CD4-positive, CD25-positive, alpha-beta regulatory T cell (primary cell): ENCODE data around the gene HDGFL1. TPM values are rescaled to one million over a fixed set of nuclear protein-coding genes. Genes with fewer than 3 reads are reported as not detected.

Experiments used
- ATAC-seq, 2 donors: fragments of 150-1000 bp; cut with Tn5 transposase; one replicate each; pipeline ENCODE4 v1.10.0; 2021; ENCODE audit warnings: low read depth in 2 of 2, moderate number of reproducible peaks in 2 of 2, moderate library complexity in 1 of 2
- DNase-seq, 3 donors: peaks; one replicate each; pipeline versions ENCODE4 v3.0.0 to v3.0.0-alpha.2; 2012 to 2022; ENCODE audit warnings: mixed read lengths in 1 of 3
- H3K27ac ChIP-seq: one replicate; pipeline ENCODE4 v1.7.0; 2013; ENCODE audit warnings: mild to moderate bottlenecking, low read length; ENCODE audit not compliant: insufficient read depth, poor library complexity, severe bottlenecking
- H3K27me3 ChIP-seq: one replicate; pipeline ENCODE4 v1.7.0; 2013; ENCODE audit warnings: low read length; ENCODE audit not compliant: control insufficient read depth, insufficient read depth
- H3K36me3 ChIP-seq: one replicate; pipeline ENCODE4 v1.7.0; 2013; ENCODE audit warnings: mild to moderate bottlenecking, low read length, moderate library complexity; ENCODE audit not compliant: control insufficient read depth, insufficient read depth
- H3K4me1 ChIP-seq: 2 replicates; pipeline ENCODE4 v1.7.0; 2013; ENCODE audit warnings: mild to moderate bottlenecking, low read length; ENCODE audit not compliant: insufficient read depth, control insufficient read depth, poor library complexity, severe bottlenecking
- H3K4me3 ChIP-seq: one replicate; pipeline ENCODE4 v1.7.0; 2013; ENCODE audit warnings: low read depth, mild to moderate bottlenecking, low read length, moderate library complexity
- H3K9me3 ChIP-seq, 2 experiments: 1 replicate in 1 of 2; 2 replicates in 1 of 2; pipeline ENCODE4 v1.7.0; 2013; ENCODE audit warnings: low read length in 2 of 2, mild to moderate bottlenecking in 1 of 2, moderate library complexity in 1 of 2; ENCODE audit not compliant: control insufficient read depth in 2 of 2
- H3K27ac Mint-ChIP-seq, 3 donors: one replicate each; pipeline ENCODE4 v1.8.0; 2020 to 2022; ENCODE audit warnings: mild to moderate bottlenecking in 3 of 3, mixed read lengths in 3 of 3, moderate library complexity in 2 of 3
- H3K27me3 Mint-ChIP-seq: one replicate; pipeline ENCODE4 v1.8.0; 2022; ENCODE audit warnings: mild to moderate bottlenecking, mixed read lengths
- H3K36me3 Mint-ChIP-seq: one replicate; pipeline ENCODE4 v1.8.0; 2020; ENCODE audit warnings: mixed read lengths
- H3K4me1 Mint-ChIP-seq, 4 donors: one replicate each; pipeline ENCODE4 v1.8.0; 2020 to 2022; ENCODE audit warnings: mixed read lengths in 4 of 4, mild to moderate bottlenecking in 1 of 4
- H3K4me3 Mint-ChIP-seq, 4 donors: one replicate each; pipeline ENCODE4 v1.8.0; 2020 to 2022; ENCODE audit warnings: mild to moderate bottlenecking in 4 of 4, mixed read lengths in 4 of 4, moderate library complexity in 3 of 4
- H3K9me3 Mint-ChIP-seq, 7 donors: one replicate each; pipeline ENCODE4 v1.8.0; 2020 to 2022; ENCODE audit warnings: mixed read lengths in 7 of 7, mild to moderate bottlenecking in 3 of 7, moderate library complexity in 2 of 7
- polyA plus RNA-seq, 4 donors: library from polyadenylated mRNA; unstranded; fragments of 300-500 nt; fragmentation: Illumina TruSeq; gene quantifications; one replicate each; pipeline ENCODE4 v1.2.3, GENCODE V29; 2021
- total RNA-seq: library from RNA; stranded (reverse); gene quantifications from one replicate; pipeline ENCODE4 v1.2.3, GENCODE V29; 2022

The HDGFL1 gene
- total and polyA plus RNA-seq, 5 donors from 2014 or later: not detected

- H3K27me3 ChIP-seq: no peaks in the 10 kb centered on the region
- no peak overlapping the region for H3K4me3 ChIP-seq
- no peaks in the 10 kb centered on the region for H3K36me3 ChIP-seq
- Mint-ChIP-seq H3K36me3 (no peaks in the 10 kb centered on the region), H3K27me3 (no peaks in the 10 kb centered on the region), H3K9me3 (peaks cover 0 to 5% (median 2%) of the 10 kb centered on the region in 7 donors), H3K4me3 (no peak overlapping the region), H3K27ac (no peak overlapping the region), H3K4me1 (no peaks in the 10 kb centered on the region)
- H3K27ac ChIP-seq: no peak overlapping the region
- H3K9me3 ChIP-seq: no peaks in the 10 kb centered on the region
- DNase-seq (no peak), ATAC-seq (no peak)
- no peaks in the 10 kb centered on the region for H3K4me1 ChIP-seq
Observed at GRCh38 chr6:22579439-22579838, 10.1 kb downstream of the HDGFL1 start.

GRCh38 chr6:22580337-22580736 lies 11.0 kb downstream of the HDGFL1 start:
- no peaks in the 10 kb centered on the region for H3K4me1 Mint-ChIP-seq
- H3K9me3 ChIP-seq: no peaks in the 10 kb centered on the region
- ATAC-seq (no peak), DNase-seq (no peak)
- H3K4me3 Mint-ChIP-seq: no peak overlapping the region
- no peaks in the 10 kb centered on the region for H3K27me3 ChIP-seq
- H3K27ac Mint-ChIP-seq: no peak overlapping the region
- H3K36me3 Mint-ChIP-seq: no peaks in the 10 kb centered on the region
- H3K36me3 ChIP-seq: no peaks in the 10 kb centered on the region
- no peak overlapping the region for H3K27ac ChIP-seq
- H3K27me3 Mint-ChIP-seq: no peaks in the 10 kb centered on the region
- H3K4me1 ChIP-seq: no peaks in the 10 kb centered on the region
- H3K4me3 ChIP-seq: no peak overlapping the region
- H3K9me3 Mint-ChIP-seq: peaks cover 0 to 5% (median 2%) of the 10 kb centered on the region in 7 donors

GRCh38 chr6:22582417-22583205 lies 13.2 kb downstream of the HDGFL1 start:
- Mint-ChIP-seq H3K9me3 (peaks cover 0 to 5% (median 0%) of the 10 kb centered on the region in 7 donors), H3K27me3 (no peaks in the 10 kb centered on the region), H3K27ac (no peak overlapping the region), H3K4me1 (no peaks in the 10 kb centered on the region), H3K4me3 (no peak overlapping the region), H3K36me3 (no peaks in the 10 kb centered on the region)
- no peak overlapping the region for H3K4me3 ChIP-seq
- DNase-seq (no peak), ATAC-seq (no peak)
- no peaks in the 10 kb centered on the region for H3K36me3 ChIP-seq
- no peak overlapping the region for H3K27ac ChIP-seq
- H3K4me1 ChIP-seq: no peaks in the 10 kb centered on the region
- no peaks in the 10 kb centered on the region for H3K27me3 ChIP-seq
- H3K9me3 ChIP-seq: no peaks in the 10 kb centered on the region

- Mint-ChIP-seq H3K27ac (no peak overlapping the region), H3K4me1 (no peaks in the 10 kb centered on the region), H3K4me3 (no peak overlapping the region)
Observed at GRCh38 chr6:22583230-22583629, 13.9 kb downstream of the HDGFL1 start.

GRCh38 chr6:22583927-22584326 lies 14.6 kb downstream of the HDGFL1 start:
- H3K4me3 ChIP-seq: no peak overlapping the region

More at GRCh38 chr6:22583230-22583629, 13.9 kb downstream of the HDGFL1 start:
- Histone ChIP-seq H3K27ac (no peak overlapping the region), H3K4me3 (no peak overlapping the region), H3K9me3 (no peaks in the 10 kb centered on the region), H3K4me1 (no peaks in the 10 kb centered on the region), H3K27me3 (no peaks in the 10 kb centered on the region), H3K36me3 (no peaks in the 10 kb centered on the region)
- Mint-ChIP-seq H3K9me3 (peaks cover 0 to 5% (median 0%) of the 10 kb centered on the region in 7 donors), H3K27me3 (no peaks in the 10 kb centered on the region), H3K36me3 (no peaks in the 10 kb centered on the region)
- ATAC-seq (no peak), DNase-seq (no peak)

GRCh38 chr6:22589118-22589517 lies 19.8 kb downstream of the HDGFL1 start:
- H3K9me3 Mint-ChIP-seq: peaks cover 0 to 5% (median 0%) of the 10 kb centered on the region in 7 donors
- no peaks in the 10 kb centered on the region for H3K36me3 Mint-ChIP-seq
- no peak overlapping the region for H3K27ac Mint-ChIP-seq
- ATAC-seq (no peak), DNase-seq (no peak)
- Histone ChIP-seq H3K9me3 (no peaks in the 10 kb centered on the region), H3K27ac (no peak overlapping the region), H3K36me3 (no peaks in the 10 kb centered on the region), H3K27me3 (no peaks in the 10 kb centered on the region), H3K4me1 (no peaks in the 10 kb centered on the region), H3K4me3 (no peak overlapping the region)
- no peaks in the 10 kb centered on the region for H3K27me3 Mint-ChIP-seq
- H3K4me1 Mint-ChIP-seq: no peaks in the 10 kb centered on the region
- H3K4me3 Mint-ChIP-seq: no peak overlapping the region

More at GRCh38 chr6:22583927-22584326, 14.6 kb downstream of the HDGFL1 start:
- H3K4me1 Mint-ChIP-seq: no peaks in the 10 kb centered on the region
- peaks cover 0 to 5% (median 0%) of the 10 kb centered on the region in 7 donors for H3K9me3 Mint-ChIP-seq
- ATAC-seq: no peak
- no peaks in the 10 kb centered on the region for H3K36me3 ChIP-seq
- no peaks in the 10 kb centered on the region for H3K27me3 ChIP-seq
- H3K4me3 Mint-ChIP-seq: no peak overlapping the region
- no peak overlapping the region for H3K27ac ChIP-seq
- H3K27me3 Mint-ChIP-seq: no peaks in the 10 kb centered on the region
- H3K27ac Mint-ChIP-seq: no peak overlapping the region
- H3K9me3 ChIP-seq: no peaks in the 10 kb centered on the region
- no peaks in the 10 kb centered on the region for H3K4me1 ChIP-seq
- DNase-seq: no peak
- H3K36me3 Mint-ChIP-seq: no peaks in the 10 kb centered on the region

- Histone ChIP-seq H3K4me1 (no peaks in the 10 kb centered on the region), H3K27me3 (no peaks in the 10 kb centered on the region), H3K27ac (no peak overlapping the region), H3K9me3 (no peaks in the 10 kb centered on the region), H3K36me3 (no peaks in the 10 kb centered on the region), H3K4me3 (no peak overlapping the region)
- no peak for ATAC-seq
- no peaks in the 10 kb centered on the region for H3K4me1 Mint-ChIP-seq
- H3K27ac Mint-ChIP-seq: no peak overlapping the region
- H3K9me3 Mint-ChIP-seq: peaks cover 0 to 6% (median 2%) of the 10 kb centered on the region in 7 donors
- no peaks in the 10 kb centered on the region for H3K36me3 Mint-ChIP-seq
- DNase-seq: no peak
- no peaks in the 10 kb centered on the region for H3K27me3 Mint-ChIP-seq
- no peak overlapping the region for H3K4me3 Mint-ChIP-seq
Observed at GRCh38 chr6:22590423-22590822, 21.1 kb downstream of the HDGFL1 start.

GRCh38 chr6:22593895-22594294 lies 24.5 kb downstream of the HDGFL1 start:
- Histone ChIP-seq H3K36me3 (no peaks in the 10 kb centered on the region), H3K9me3 (no peaks in the 10 kb centered on the region), H3K4me1 (no peaks in the 10 kb centered on the region), H3K27ac (no peak overlapping the region), H3K27me3 (no peaks in the 10 kb centered on the region), H3K4me3 (no peak overlapping the region)
- H3K27ac Mint-ChIP-seq: no peak overlapping the region
- no peak for DNase-seq
- H3K36me3 Mint-ChIP-seq: no peaks in the 10 kb centered on the region
- peaks cover 0 to 12% (median 4%) of the 10 kb centered on the region in 7 donors for H3K9me3 Mint-ChIP-seq
- H3K4me1 Mint-ChIP-seq: no peaks in the 10 kb centered on the region
- no peak for ATAC-seq
- no peak overlapping the region for H3K4me3 Mint-ChIP-seq
- no peaks in the 10 kb centered on the region for H3K27me3 Mint-ChIP-seq
